ENCODE data around the gene DNASE1.

The DNASE1 gene

DNA sequence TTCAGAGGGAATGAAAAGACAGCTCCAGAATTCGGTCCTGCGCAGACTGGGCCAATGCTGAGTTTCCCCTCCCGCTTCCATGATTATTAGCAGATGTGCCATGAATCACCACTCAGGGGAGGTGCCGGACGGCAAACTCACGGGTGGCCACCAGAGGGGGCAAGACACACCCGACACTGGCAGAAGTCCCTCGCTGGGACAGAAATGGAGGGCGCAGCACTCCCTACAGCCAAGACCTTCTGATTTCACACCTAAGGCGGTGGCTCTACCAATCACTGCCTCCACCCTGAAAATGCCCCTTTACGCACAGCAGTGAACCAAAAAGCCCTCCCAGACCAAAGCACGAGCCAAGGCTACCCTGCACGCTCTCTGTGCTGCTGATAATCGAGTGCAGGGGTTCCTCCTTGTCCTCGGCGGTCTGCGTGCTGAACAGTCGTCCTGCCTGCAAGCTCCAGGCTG, 36.0 kb downstream of the DNASE1 start:
- DNase-seq (ENCODE audit: low read depth, low spot score) = peak; percentile 72
- TF ChIP-seq, protein P1, sequence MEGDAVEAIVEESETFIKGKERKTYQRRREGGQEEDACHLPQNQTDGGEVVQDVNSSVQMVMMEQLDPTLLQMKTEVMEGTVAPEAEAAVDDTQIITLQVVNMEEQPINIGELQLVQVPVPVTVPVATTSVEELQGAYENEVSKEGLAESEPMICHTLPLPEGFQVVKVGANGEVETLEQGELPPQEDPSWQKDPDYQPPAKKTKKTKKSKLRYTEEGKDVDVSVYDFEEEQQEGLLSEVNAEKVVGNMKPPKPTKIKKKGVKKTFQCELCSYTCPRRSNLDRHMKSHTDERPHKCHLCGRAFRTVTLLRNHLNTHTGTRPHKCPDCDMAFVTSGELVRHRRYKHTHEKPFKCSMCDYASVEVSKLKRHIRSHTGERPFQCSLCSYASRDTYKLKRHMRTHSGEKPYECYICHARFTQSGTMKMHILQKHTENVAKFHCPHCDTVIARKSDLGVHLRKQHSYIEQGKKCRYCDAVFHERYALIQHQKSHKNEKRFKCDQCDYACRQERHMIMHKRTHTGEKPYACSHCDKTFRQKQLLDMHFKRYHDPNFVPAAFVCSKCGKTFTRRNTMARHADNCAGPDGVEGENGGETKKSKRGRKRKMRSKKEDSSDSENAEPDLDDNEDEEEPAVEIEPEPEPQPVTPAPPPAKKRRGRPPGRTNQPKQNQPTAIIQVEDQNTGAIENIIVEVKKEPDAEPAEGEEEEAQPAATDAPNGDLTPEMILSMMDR (IDR thresholded peaks at IDR 0.05; ENCODE audit: insufficient read depth, low read length, missing control alignments) = peak; percentile 96
- POLR2A ChIA-PET = interaction anchor here (0.5 to 0.6 kb wide), 2 partner anchors 8 to 596 kb away, joined by 3 to 4 read pairs; no protein-coding TSS in a partner anchor

DNA sequence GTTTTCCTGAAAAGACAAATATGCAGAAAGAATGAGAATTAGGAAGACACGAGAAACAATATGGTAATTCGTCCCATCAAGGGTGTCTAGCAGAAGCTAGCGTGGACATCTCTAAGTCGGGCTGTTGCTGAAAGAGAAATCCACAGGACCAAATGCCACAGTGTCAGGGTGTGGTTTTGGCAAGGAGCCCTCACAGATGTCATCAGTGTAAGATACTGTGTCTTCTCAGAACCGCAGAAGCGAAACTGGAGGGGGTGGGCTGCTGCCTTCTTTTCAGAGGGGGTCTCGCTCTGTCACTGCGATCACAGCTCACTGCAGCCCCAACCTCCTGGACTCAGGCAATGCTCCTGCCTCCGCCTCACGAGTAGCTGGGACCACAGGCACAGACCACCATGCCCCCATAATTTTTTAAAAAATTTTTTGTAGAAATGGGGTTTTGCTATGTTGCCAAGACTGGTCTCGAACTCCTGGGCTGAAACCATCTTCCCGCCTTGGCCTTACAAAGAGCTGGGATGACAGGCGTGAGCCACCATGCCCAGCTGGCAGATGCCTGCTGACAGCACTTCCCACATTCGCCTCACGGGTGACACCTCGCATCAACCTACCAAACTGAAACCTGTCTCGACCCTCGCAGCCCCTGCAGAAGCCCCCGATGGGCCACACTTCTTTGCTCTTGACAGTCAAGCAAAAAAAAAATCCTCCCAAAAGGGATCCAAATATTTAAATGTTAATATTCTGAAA, 36.7 kb downstream of the DNASE1 start:
- no peak for DNase-seq (ENCODE audit: low read depth, low spot score)
- TF ChIP-seq, protein P1 (IDR thresholded peaks at IDR 0.05; ENCODE audit: insufficient read depth, low read length, missing control alignments) = no peak
- ChIA-PET CTCF (interaction anchor here (0.6 to 2.4 kb wide), 26 partner anchors 10 to 816 kb away, joined by 3 to 47 read pairs (median 5); partner anchors contain the start of genes SLX4 and TRAP1), POLR2A (interaction anchor here (0.5 kb wide), 1 partner anchor 596 kb away, joined by 4 read pairs; no protein-coding TSS in a partner anchor)
- no peak overlapping the region for H3K4me3 ChIP-seq (ENCODE audit: low read depth, low read length)

More for the DNA sequence above, 36.0 kb downstream of the DNASE1 start:
- CTCF ChIA-PET = interaction anchor here (0.6 to 2.4 kb wide), 39 partner anchors 9 to 563 kb away, joined by 3 to 47 read pairs (median 5); partner anchors contain the start of genes SLX4 and TRAP1
- peak overlapping the region; percentile 51 for H3K4me3 ChIP-seq (ENCODE audit: low read depth, low read length)

DNA sequence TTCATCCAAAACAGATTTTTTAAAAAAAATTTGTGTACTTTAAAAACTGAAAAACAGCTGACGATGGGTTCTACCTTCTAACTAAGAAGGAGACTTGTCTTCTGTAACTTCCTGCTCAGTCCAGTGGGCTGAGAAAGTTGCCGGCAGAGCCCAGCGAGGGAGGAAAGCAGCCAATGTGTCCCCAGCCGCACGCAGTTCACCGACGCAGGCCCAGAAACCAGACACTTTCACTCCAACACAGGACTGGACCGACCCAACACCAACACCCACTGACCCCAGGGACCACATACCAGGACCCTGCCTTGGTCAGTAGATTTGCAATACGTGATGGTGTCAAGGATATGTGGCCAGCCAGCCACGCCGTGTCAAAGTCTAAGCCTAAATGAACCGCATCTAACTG, 37.3 kb downstream of the DNASE1 start:
- H3K4me3 ChIP-seq (ENCODE audit: low read depth, low read length) = no peak overlapping the region
- CTCF ChIA-PET = interaction anchor here (0.6 to 2.4 kb wide), 11 partner anchors 9 to 817 kb away, joined by 3 to 47 read pairs (median 9); partner anchors contain the start of gene TRAP1
- TF ChIP-seq, protein P1 (IDR thresholded peaks at IDR 0.05; ENCODE audit: insufficient read depth, low read length, missing control alignments) = no peak
- DNase-seq (ENCODE audit: low read depth, low spot score) = no peak
- POLR2A ChIA-PET = no interaction called here

DNA sequence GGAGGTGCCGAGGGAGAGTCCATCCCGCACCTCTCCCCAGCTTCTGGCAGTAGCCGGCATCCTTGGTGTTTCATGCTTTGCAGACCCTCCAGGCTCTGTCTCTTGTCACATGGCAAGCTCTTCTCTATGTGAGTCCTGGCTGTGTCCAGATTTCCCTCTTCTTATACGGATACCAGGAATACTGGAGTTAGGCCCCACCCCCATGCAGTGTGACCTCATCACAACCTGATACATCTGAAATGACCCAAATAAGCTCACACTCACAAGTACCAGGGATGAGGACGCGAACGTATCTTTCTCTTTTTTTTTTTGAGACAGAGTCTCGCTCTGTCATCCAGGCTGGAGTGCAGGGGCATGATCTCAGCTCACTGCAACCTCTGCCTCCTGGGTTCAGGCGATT, 39.6 kb downstream of the DNASE1 start:
- ChIA-PET CTCF (interaction anchor here (1.0 to 1.3 kb wide), 2 partner anchors 10 to 12 kb away, joined by 4 to 5 read pairs; no protein-coding TSS in a partner anchor), POLR2A (no interaction called here)
- H3K4me3 ChIP-seq (ENCODE audit: low read depth, low read length) = no peak overlapping the region
- TF ChIP-seq, protein P1 (IDR thresholded peaks at IDR 0.05; ENCODE audit: insufficient read depth, low read length, missing control alignments) = no peak
- DNase-seq (ENCODE audit: low read depth, low spot score) = no peak

DNA sequence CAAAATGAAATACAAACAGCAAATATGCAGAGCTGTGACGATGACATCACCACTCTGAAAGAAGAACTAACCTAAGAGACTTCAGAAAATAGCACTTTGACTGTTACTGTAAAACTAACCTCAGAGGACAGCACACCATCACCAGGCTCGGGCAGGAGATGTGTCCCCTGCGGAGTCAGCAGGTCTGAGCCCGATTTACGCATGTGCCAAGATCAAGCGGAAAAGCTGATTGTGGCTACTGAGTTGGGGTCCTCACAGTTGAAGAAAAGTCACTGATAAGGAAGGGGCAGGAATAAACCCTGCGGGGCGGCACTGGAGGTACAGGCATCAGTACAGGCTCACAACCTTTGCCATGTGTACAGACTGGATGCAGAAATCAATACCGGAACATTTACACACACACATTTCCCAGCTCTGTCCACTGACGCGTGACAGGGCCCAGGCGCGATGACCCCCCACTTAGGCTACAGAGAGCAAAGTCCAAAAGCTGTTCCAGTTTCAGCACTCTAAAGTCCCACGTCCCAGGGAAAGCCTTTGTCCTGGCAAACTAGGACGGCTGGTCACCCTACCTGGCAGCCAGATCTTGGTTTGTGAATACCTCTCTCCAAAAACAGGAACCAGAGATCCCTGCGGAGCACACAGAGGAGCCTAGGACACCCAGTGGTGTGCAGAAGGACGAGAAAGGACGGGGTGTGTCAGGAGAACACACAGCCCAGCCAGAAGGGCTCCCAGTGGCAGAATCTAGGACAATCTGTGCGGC, 41.3 kb downstream of the DNASE1 start:
- CTCF ChIA-PET = interaction anchor here (0.9 to 1.8 kb wide), 5 partner anchors 8 to 183 kb away, joined by 3 to 5 read pairs (median 3); no protein-coding TSS in a partner anchor
- no peak overlapping the region for H3K4me3 ChIP-seq (ENCODE audit: low read depth, low read length)
- no peak for DNase-seq (ENCODE audit: low read depth, low spot score)
- POLR2A ChIA-PET = no interaction called here
- TF ChIP-seq, protein P1 (IDR thresholded peaks at IDR 0.05; ENCODE audit: insufficient read depth, low read length, missing control alignments) = no peak
